Endothelial cell of umbilical vein (primary cell): Measurements from ENCODE around the gene SPEM1. TPM values are rescaled to one million over a fixed set of nuclear protein-coding genes. Genes with fewer than 3 reads are reported as not detected.

ENCODE experiments used
- BruUV-seq: library from RNA; stranded (reverse); fragments of 400-500 nt; replicated peaks from 2 replicates; lab custom pipeline; 2021; lab: Mats Ljungman, UMichigan
- CTCF ChIA-PET: fragments of 300-600, 350-600 bp; sonication (Branson Sonifier 250); formaldehyde crosslinking; loops from one replicate; lab custom pipeline; 2021; ENCODE audit warnings: antibody characterized with exemption, inconsistent platforms; lab: Charles Lee
- POLR2A ChIA-PET: fragments of 300-600, 350-600 bp; sonication (Branson Sonifier 250); formaldehyde crosslinking; loops from one replicate; lab custom pipeline; 2021; ENCODE audit warnings: antibody characterized with exemption, inconsistent platforms; lab: Charles Lee
- DNase-seq: peaks from one replicate; pipeline ENCODE4 v3.0.0-alpha.2; 2011; ENCODE audit warnings: low read depth, low spot score
- FAIRE-seq: peaks from 2 replicates; lab custom pipeline; 2011; peaks lifted over from hg19 to GRCh38; lab: Jason Lieb, UNC
- H2AFZ ChIP-seq: 2 replicates; pipeline ENCODE4 v1.6.0; 2012; ENCODE audit warnings: low read depth, low read length, control low read depth, inconsistent platforms
- H3K27ac ChIP-seq: 2 replicates; pipeline ENCODE4 v1.5.1; 2011; ENCODE audit warnings: low read depth, mild to moderate bottlenecking, control low read depth, low read length, moderate library complexity; ENCODE audit not compliant: insufficient read depth
- H3K27me3 ChIP-seq, 2 experiments: 2 replicates each; pipeline versions ENCODE4 v1.6.0 to v1.6.1; 2011; ENCODE audit warnings: low read length in 2 of 2, mixed read lengths in 1 of 2; ENCODE audit not compliant: control insufficient read depth in 2 of 2, insufficient read depth in 2 of 2
- H3K36me3 ChIP-seq, 2 experiments: 2 replicates in 1 of 2; 3 replicates in 1 of 2; pipeline ENCODE4 v1.5.1; 2011; ENCODE audit warnings: low read length in 2 of 2, mild to moderate bottlenecking in 1 of 2, moderate library complexity in 1 of 2; ENCODE audit not compliant: control insufficient read depth in 2 of 2, insufficient read depth in 2 of 2; ENCODE audit errors: extremely low read depth in 1 of 2
- H3K4me1 ChIP-seq: 3 replicates; pipeline ENCODE4 v1.5.1; 2011; ENCODE audit warnings: mild to moderate bottlenecking, low read length; ENCODE audit not compliant: control insufficient read depth, insufficient read depth; ENCODE audit errors: extremely low read depth
- H3K4me2 ChIP-seq: 2 replicates; pipeline ENCODE4 v1.6.1; 2011; ENCODE audit warnings: low read length, control low read depth, mixed read lengths; ENCODE audit not compliant: insufficient read depth
- H3K4me3 ChIP-seq, 3 experiments: fragments of 200-600 bp in 1 of 3; sonication (generic), shearing (Covaris generic) in 1 of 3; replicated peaks in 1 of 3; 2 replicates each; pipeline ENCODE4 v1.5.1; 2011 to 2016; ENCODE audit warnings: control low read depth in 3 of 3, low read length in 3 of 3, mild to moderate bottlenecking in 2 of 3, inconsistent platforms in 1 of 3, low read depth in 1 of 3, moderate library complexity in 1 of 3; ENCODE audit not compliant: insufficient read depth in 1 of 3
- H3K79me2 ChIP-seq: 2 replicates; pipeline ENCODE4 v1.6.0; 2012; ENCODE audit warnings: low read length, inconsistent platforms; ENCODE audit not compliant: control insufficient read depth, insufficient read depth
- H3K9ac ChIP-seq: replicated peaks from 2 replicates; pipeline ENCODE3; 2011; ENCODE audit warnings: low read length, control low read depth; ENCODE audit not compliant: insufficient read depth; ENCODE audit errors: extremely low read depth
- H3K9me1 ChIP-seq: replicated peaks from 3 replicates; pipeline ENCODE4 v1.6.0; 2011; ENCODE audit warnings: mild to moderate bottlenecking, low read length; ENCODE audit not compliant: control insufficient read depth, insufficient read depth; ENCODE audit errors: extremely low read depth
- H3K9me3 ChIP-seq: replicated peaks from 2 replicates; pipeline ENCODE4 v1.5.1; 2012; ENCODE audit warnings: low read length, inconsistent platforms; ENCODE audit not compliant: control insufficient read depth, insufficient read depth
- H4K20me1 ChIP-seq: replicated peaks from 2 replicates; pipeline ENCODE3; 2011; ENCODE audit warnings: mild to moderate bottlenecking, low read length; ENCODE audit not compliant: control insufficient read depth, insufficient read depth; ENCODE audit errors: extremely low read depth
- EZH2 ChIP-seq: IDR thresholded peaks from 2 replicates; pipeline ENCODE4 v1.6.1; 2012; ENCODE audit warnings: borderline replicate concordance, low read depth, mild to moderate bottlenecking, moderate library complexity, low read length, inconsistent platforms; ENCODE audit not compliant: severe bottlenecking
- FOS ChIP-seq: IDR thresholded peaks from 2 replicates; pipeline ENCODE4 v1.6.1; 2011; ENCODE audit warnings: mild to moderate bottlenecking, low read length, moderate library complexity, borderline replicate concordance; ENCODE audit not compliant: insufficient read depth
- GATA2 ChIP-seq: IDR thresholded peaks from 2 replicates; pipeline ENCODE4 v1.7.0; 2011; ENCODE audit warnings: low read depth, mild to moderate bottlenecking, moderate library complexity, mixed read lengths, low read length; ENCODE audit not compliant: insufficient read length, insufficient read depth
- JUN ChIP-seq: IDR thresholded peaks from 2 replicates; pipeline ENCODE4 v1.6.1; 2011; ENCODE audit warnings: borderline replicate concordance, low read depth; ENCODE audit not compliant: insufficient read length, insufficient read depth
- MYC ChIP-seq: IDR thresholded peaks from one replicate; pipeline ENCODE4 v1.6.1; 2011; ENCODE audit warnings: mild to moderate bottlenecking, low read depth, low read length
- POLR2A ChIP-seq: IDR thresholded peaks from 2 replicates; pipeline ENCODE4 v1.6.1; 2012; ENCODE audit warnings: low read depth, mild to moderate bottlenecking, control low read depth, low read length
- POLR2AphosphoS5 ChIP-seq: IDR thresholded peaks from 2 replicates; pipeline ENCODE4 v1.6.1; 2012; ENCODE audit warnings: low read depth, mild to moderate bottlenecking, control low read depth, low read length, moderate library complexity; ENCODE audit not compliant: insufficient read depth
- dilution Hi-C: fragments of 300-500 bp; cut with MboI; formaldehyde crosslinking; loops from one replicate; pipeline ENCODE4 v1.15.0; 2019; ENCODE audit warnings: low sequenced_read_pairs; ENCODE audit not compliant: extremely low pct_ligation_motif_present
- intact Hi-C: fragments of 100-400 bp; cut with micrococcal nuclease; formaldehyde crosslinking; loops from one replicate; pipeline ENCODE4 v1.10.0; 2022
- polyA plus RNA-seq, 4 experiments: library from polyadenylated mRNA; depleted of rRNA in 3 of 4; stranded (reverse) in 3 of 4; unstranded in 1 of 4; fragments of >200 nt; gene quantifications; 2 replicates each; pipeline versions ENCODE4 v1.2.1 to v1.2.3, GENCODE V29; 2011 to 2012; ENCODE audit warnings: missing spikeins in 1 of 4
- total RNA-seq: library from RNA; stranded (reverse); gene quantifications from 2 replicates; pipeline ENCODE4 v1.2.3, GENCODE V29; 2021
- TF ChIP-seq, protein P1 (sequence below), 2 donors: IDR thresholded peaks; 1 replicate in 1 of 2; 2 replicates in 1 of 2; pipeline ENCODE4 v1.5.1; 2011; ENCODE audit warnings: low read length in 2 of 2, mild to moderate bottlenecking in 2 of 2, moderate library complexity in 2 of 2, control low read depth in 1 of 2, inconsistent platforms in 1 of 2, low read depth in 1 of 2; ENCODE audit not compliant: insufficient read depth in 1 of 2; ENCODE audit errors: extremely low read depth in 1 of 2
- TF ChIP-seq, protein P2 (sequence below): IDR thresholded peaks from 2 replicates; pipeline ENCODE4 v1.6.1; 2011; ENCODE audit not compliant: insufficient read depth, insufficient read length

SPEM1 gene
- total and polyA plus RNA-seq, 2 donors (not counting 3 experiments of a cell fraction or from before 2014, with no cell fraction given), result not detected

DNA sequence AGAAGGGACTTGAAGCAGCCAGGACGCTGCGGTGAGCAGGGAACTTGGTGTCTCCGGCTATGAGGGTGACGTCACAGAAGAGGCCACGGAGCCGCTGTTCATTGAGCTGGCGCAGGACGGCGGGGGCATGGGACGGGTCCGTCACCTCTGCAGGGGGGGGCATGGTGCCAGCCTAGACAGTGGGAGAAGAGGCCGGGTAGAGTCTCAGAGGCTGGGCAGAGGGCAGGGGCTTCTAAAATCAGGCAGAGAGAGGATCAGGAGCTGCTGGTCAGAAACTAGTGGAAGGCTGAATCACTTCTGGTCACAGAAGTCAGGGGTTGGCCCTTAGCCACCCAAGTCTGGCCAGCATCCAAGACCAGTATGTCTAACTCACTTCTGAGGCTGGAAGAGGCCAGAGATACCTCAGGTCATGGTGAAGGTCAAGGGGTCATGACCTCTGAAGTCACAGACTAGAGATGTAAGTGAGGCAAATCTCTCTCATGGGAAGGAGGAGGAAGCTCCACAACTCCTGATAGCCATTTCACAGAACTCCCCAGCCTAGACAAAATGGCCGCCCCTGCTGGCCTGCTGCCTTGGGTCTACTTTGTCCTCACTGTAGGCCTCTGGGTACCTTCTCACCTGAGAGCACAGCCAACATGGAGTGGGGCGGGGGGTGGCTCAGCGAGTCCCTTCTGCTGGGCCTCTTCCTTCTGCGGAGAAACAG lies 46.7 kb downstream of the SPEM1 start:
- intact Hi-C loops (no loop called here), dilution Hi-C loops (no loop called here)
- DNase-seq, result peak; percentile 53
- H3K4me1 ChIP-seq, result no peaks in the 10 kb centered on the region
- TF ChIP-seq, protein P1, sequence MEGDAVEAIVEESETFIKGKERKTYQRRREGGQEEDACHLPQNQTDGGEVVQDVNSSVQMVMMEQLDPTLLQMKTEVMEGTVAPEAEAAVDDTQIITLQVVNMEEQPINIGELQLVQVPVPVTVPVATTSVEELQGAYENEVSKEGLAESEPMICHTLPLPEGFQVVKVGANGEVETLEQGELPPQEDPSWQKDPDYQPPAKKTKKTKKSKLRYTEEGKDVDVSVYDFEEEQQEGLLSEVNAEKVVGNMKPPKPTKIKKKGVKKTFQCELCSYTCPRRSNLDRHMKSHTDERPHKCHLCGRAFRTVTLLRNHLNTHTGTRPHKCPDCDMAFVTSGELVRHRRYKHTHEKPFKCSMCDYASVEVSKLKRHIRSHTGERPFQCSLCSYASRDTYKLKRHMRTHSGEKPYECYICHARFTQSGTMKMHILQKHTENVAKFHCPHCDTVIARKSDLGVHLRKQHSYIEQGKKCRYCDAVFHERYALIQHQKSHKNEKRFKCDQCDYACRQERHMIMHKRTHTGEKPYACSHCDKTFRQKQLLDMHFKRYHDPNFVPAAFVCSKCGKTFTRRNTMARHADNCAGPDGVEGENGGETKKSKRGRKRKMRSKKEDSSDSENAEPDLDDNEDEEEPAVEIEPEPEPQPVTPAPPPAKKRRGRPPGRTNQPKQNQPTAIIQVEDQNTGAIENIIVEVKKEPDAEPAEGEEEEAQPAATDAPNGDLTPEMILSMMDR (IDR thresholded peaks at IDR 0.05; ENCODE audit: extremely low read depth in 1 of 2, insufficient read depth in 1 of 2, low read depth in 1 of 2, low read length in 2 of 2), result no peak
- TF ChIP-seq EZH2 (no peak), JUN (no peak), GATA2 (no peak), POLR2AphosphoS5 (no peak), FOS (no peak), POLR2A (no peak), MYC (no peak)
- TF ChIP-seq, protein P2, sequence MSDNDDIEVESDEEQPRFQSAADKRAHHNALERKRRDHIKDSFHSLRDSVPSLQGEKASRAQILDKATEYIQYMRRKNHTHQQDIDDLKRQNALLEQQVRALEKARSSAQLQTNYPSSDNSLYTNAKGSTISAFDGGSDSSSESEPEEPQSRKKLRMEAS, result no peak
- ChIA-PET CTCF (interaction anchor here (0.8 to 3.3 kb wide), 4 partner anchors 13 to 122 kb away, joined by 3 to 11 read pairs (median 6); partner anchors contain the start of gene ZBTB4), POLR2A (interaction anchor here (0.6 to 1.1 kb wide), 2 partner anchors 18 to 66 kb away, joined by 4 to 11 read pairs; partner anchors contain the start of gene POLR2A)
- no peak overlapping the region for H3K4me2 ChIP-seq
- no peak overlapping the region for H3K27ac ChIP-seq
- peaks cover 18% of the 10 kb centered on the region for H3K79me2 ChIP-seq
- no peak overlapping the region for H3K4me3 ChIP-seq
- H2AFZ ChIP-seq, result no peak overlapping the region
- no TSS peak for BruUV-seq
- H3K9ac ChIP-seq, result no peak overlapping the region
- FAIRE-seq, result peak; percentile 83
- no peaks in the 10 kb centered on the region for H3K27me3 ChIP-seq
- no peaks in the 10 kb centered on the region for H3K9me3 ChIP-seq
- H4K20me1 ChIP-seq, result no peaks in the 10 kb centered on the region
- H3K9me1 ChIP-seq, result no peaks in the 10 kb centered on the region
- peaks cover 0 to 16% of the 10 kb centered on the region in 2 experiments for H3K36me3 ChIP-seq
